GM19240 (cell line): Measurements from ENCODE around the gene RABEP2.
"Not testable (repeated sequence)": the region's sequence is repeated elsewhere in the genome, so short reads cannot be mapped to it uniquely, and the experiment has no call there.

Source experiments
- DNase-seq: peaks from one replicate; pipeline ENCODE4 v3.0.0; 2011; ENCODE audit warnings: low spot score; ENCODE audit not compliant: insufficient read length

The RABEP2 gene

GRCh38 chr16:28924762-28925385 lies at the start of gene RABEP2:
RABEP2 (minus strand) TSS chr16:28925238; CDS start chr16:28925163, 75 bp downstream.
- DNase-seq: peak; percentile 91

- DNase-seq: peak; percentile 94
These were observed 49.6 kb upstream of the RABEP2 start, which contains the start of gene SPNS1 for GRCh38 chr16:28974437-28975157. SPNS1 (plus strand) TSS chr16:28974778; CDS start chr16:28975152, 374 bp downstream.

- DNase-seq: no peak
These were observed 49.0 kb upstream of the RABEP2 start for GRCh38 chr16:28974007-28974436.

- not testable (repeated sequence) for DNase-seq
These were observed 44.7 kb upstream of the RABEP2 start for GRCh38 chr16:28969696-28970095.

GRCh38 chr16:28967156-28967555 lies 42.1 kb upstream of the RABEP2 start:
- DNase-seq: no peak

- DNase-seq: no peak
These were observed 39.5 kb upstream of the RABEP2 start for GRCh38 chr16:28964496-28964895.

- DNase-seq: no peak
These were observed 39.0 kb upstream of the RABEP2 start for GRCh38 chr16:28964072-28964471.

- no peak for DNase-seq
These were observed 33.8 kb upstream of the RABEP2 start for GRCh38 chr16:28958836-28959235.

GRCh38 chr16:28958216-28958615 lies 33.2 kb upstream of the RABEP2 start:
- no peak for DNase-seq

- DNase-seq: no peak
These were observed 26.4 kb upstream of the RABEP2 start for GRCh38 chr16:28951410-28951943.

- peak; percentile 94 for DNase-seq
These were observed 25.8 kb upstream of the RABEP2 start, which contains the start of gene NFATC2IP for GRCh38 chr16:28950648-28951409. NFATC2IP (plus strand) TSS chr16:28950937; CDS start chr16:28951012, 75 bp downstream.

GRCh38 chr16:28946681-28947080 lies 21.6 kb upstream of the RABEP2 start:
- DNase-seq: no peak

GRCh38 chr16:28943281-28943680 lies 18.2 kb upstream of the RABEP2 start:
- no peak for DNase-seq

GRCh38 chr16:28939825-28940224 lies 14.8 kb upstream of the RABEP2 start:
- DNase-seq: not testable (repeated sequence)

- no peak for DNase-seq
These were observed 13.7 kb upstream of the RABEP2 start for GRCh38 chr16:28938721-28939120.

GRCh38 chr16:28937222-28937876 lies 12.3 kb upstream of the RABEP2 start:
- DNase-seq: no peak

- no peak for DNase-seq
These were observed 11.7 kb upstream of the RABEP2 start for GRCh38 chr16:28936784-28937155.

GRCh38 chr16:28935924-28936783 lies 11.1 kb upstream of the RABEP2 start:
- peak; percentile 70 for DNase-seq

- no peak for DNase-seq
These were observed 10.3 kb upstream of the RABEP2 start for GRCh38 chr16:28935346-28935745.

- DNase-seq: no peak
These were observed 8.1 kb upstream of the RABEP2 start for GRCh38 chr16:28933171-28933570.
